PFSK-1 (cell line): Measurements from ENCODE around the gene ITGA6.

ENCODE experiments used
- FOXP2 ChIP-seq: optimal IDR thresholded peaks from 2 replicates; pipeline ENCODE3; 2011; ENCODE audit warnings: borderline replicate concordance, control low read depth, inconsistent platforms; ENCODE audit not compliant: insufficient read depth; ENCODE audit errors: extremely low read length, extremely low read depth
- POLR2AphosphoS5 ChIP-seq: IDR thresholded peaks from 2 replicates; pipeline ENCODE4 v1.6.1; 2012; ENCODE audit warnings: low read depth, mild to moderate bottlenecking, control low read depth, low read length, moderate library complexity
- SIN3A ChIP-seq: IDR thresholded peaks from 2 replicates; pipeline ENCODE4 v1.6.1; 2012; ENCODE audit warnings: mild to moderate bottlenecking, low read length, moderate library complexity, borderline replicate concordance; ENCODE audit not compliant: insufficient read depth
- TAF1 ChIP-seq: IDR thresholded peaks from 2 replicates; pipeline ENCODE4 v1.6.1; 2012; ENCODE audit warnings: low read length, control low read depth, borderline replicate concordance; ENCODE audit not compliant: insufficient read depth
- TF ChIP-seq, protein P1 (sequence below), 2 experiments: IDR thresholded peaks; 2 replicates each; pipeline versions ENCODE4 v1.6.1 to v1.8.0; 2011 to 2012; ENCODE audit warnings: low read depth in 2 of 2, low read length in 2 of 2, control low read depth in 1 of 2, inconsistent platforms in 1 of 2, mild to moderate bottlenecking in 1 of 2, moderate library complexity in 1 of 2; ENCODE audit not compliant: insufficient read depth in 1 of 2

ITGA6 gene

GRCh38 chr2:172394002-172394401 is 33.4 kb upstream of the ITGA6 start:
- TF ChIP-seq, protein P1, sequence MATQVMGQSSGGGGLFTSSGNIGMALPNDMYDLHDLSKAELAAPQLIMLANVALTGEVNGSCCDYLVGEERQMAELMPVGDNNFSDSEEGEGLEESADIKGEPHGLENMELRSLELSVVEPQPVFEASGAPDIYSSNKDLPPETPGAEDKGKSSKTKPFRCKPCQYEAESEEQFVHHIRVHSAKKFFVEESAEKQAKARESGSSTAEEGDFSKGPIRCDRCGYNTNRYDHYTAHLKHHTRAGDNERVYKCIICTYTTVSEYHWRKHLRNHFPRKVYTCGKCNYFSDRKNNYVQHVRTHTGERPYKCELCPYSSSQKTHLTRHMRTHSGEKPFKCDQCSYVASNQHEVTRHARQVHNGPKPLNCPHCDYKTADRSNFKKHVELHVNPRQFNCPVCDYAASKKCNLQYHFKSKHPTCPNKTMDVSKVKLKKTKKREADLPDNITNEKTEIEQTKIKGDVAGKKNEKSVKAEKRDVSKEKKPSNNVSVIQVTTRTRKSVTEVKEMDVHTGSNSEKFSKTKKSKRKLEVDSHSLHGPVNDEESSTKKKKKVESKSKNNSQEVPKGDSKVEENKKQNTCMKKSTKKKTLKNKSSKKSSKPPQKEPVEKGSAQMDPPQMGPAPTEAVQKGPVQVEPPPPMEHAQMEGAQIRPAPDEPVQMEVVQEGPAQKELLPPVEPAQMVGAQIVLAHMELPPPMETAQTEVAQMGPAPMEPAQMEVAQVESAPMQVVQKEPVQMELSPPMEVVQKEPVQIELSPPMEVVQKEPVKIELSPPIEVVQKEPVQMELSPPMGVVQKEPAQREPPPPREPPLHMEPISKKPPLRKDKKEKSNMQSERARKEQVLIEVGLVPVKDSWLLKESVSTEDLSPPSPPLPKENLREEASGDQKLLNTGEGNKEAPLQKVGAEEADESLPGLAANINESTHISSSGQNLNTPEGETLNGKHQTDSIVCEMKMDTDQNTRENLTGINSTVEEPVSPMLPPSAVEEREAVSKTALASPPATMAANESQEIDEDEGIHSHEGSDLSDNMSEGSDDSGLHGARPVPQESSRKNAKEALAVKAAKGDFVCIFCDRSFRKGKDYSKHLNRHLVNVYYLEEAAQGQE (IDR thresholded peaks at IDR 0.05; ENCODE audit: insufficient read depth in 1 of 2, low read depth in 2 of 2, low read length in 2 of 2) = no peak
- TF ChIP-seq FOXP2 = no peak
- TF ChIP-seq POLR2AphosphoS5 = no peak
- TF ChIP-seq TAF1 = no peak
- no peak for TF ChIP-seq SIN3A

- TF ChIP-seq SIN3A (no peak), FOXP2 (no peak), TAF1 (no peak), POLR2AphosphoS5 (no peak)
- TF ChIP-seq, protein P1 (IDR thresholded peaks at IDR 0.05; ENCODE audit: insufficient read depth in 1 of 2, low read depth in 2 of 2, low read length in 2 of 2) = no peak
Measured at GRCh38 chr2:172395503-172395902, 31.9 kb upstream of the ITGA6 start.

GRCh38 chr2:172397148-172397834 is 30.1 kb upstream of the ITGA6 start:
- TF ChIP-seq SIN3A (no peak), POLR2AphosphoS5 (no peak), FOXP2 (no peak), TAF1 (no peak)
- TF ChIP-seq, protein P1 (IDR thresholded peaks at IDR 0.05; ENCODE audit: insufficient read depth in 1 of 2, low read depth in 2 of 2, low read length in 2 of 2) = no peak

- no peak for TF ChIP-seq POLR2AphosphoS5
- TF ChIP-seq FOXP2 = no peak
- no peak for TF ChIP-seq SIN3A
- TF ChIP-seq TAF1 = no peak
- TF ChIP-seq, protein P1 (IDR thresholded peaks at IDR 0.05; ENCODE audit: insufficient read depth in 1 of 2, low read depth in 2 of 2, low read length in 2 of 2) = no peak
Measured at GRCh38 chr2:172398440-172398839, 28.9 kb upstream of the ITGA6 start.

- TF ChIP-seq, protein P1 (IDR thresholded peaks at IDR 0.05; ENCODE audit: insufficient read depth in 1 of 2, low read depth in 2 of 2, low read length in 2 of 2) = no peak
Measured at GRCh38 chr2:172399765-172400164, 27.6 kb upstream of the ITGA6 start.
